Right lobe of liver (tissue), 6 donors: ENCODE data around the gene FGF3. TPM values are rescaled to one million over a fixed set of nuclear protein-coding genes. Genes with fewer than 3 reads are reported as not detected.

Experiments used
- ATAC-seq, 4 donors: fragments of 200-7000 bp; cut with Tn5 transposase; one replicate each; pipeline ENCODE4 v1.9.1; 2020; ENCODE audit warnings: mild to moderate bottlenecking in 4 of 4, moderate library complexity in 4 of 4
- DNase-seq, 3 donors: peaks; one replicate each; pipeline ENCODE4 v3.0.0-alpha.2; 2020
- H3K27ac ChIP-seq, 3 donors: fragments of 200-600 bp; one replicate each; pipeline ENCODE4 v1.8.0; 2022
- H3K27me3 ChIP-seq, 2 donors: fragments of 200-600 bp; one replicate each; pipeline ENCODE4 v1.8.0; 2022
- H3K36me3 ChIP-seq, 4 donors: fragments of 200-600 bp; sonication (generic) in 1 of 4; one replicate each; pipeline versions ENCODE4 v1.5.1 to v1.8.0; 2017 to 2022; ENCODE audit warnings: control low read depth in 1 of 4
- H3K4me1 ChIP-seq, 4 donors: fragments of 200-600 bp; sonication (generic) in 1 of 4; one replicate each; pipeline versions ENCODE4 v1.5.1 to v1.8.0; 2017 to 2022; ENCODE audit warnings: control low read depth in 1 of 4
- H3K4me3 ChIP-seq, 3 donors: fragments of 200-600 bp; one replicate each; pipeline ENCODE4 v1.8.0; 2022
- H3K9me3 ChIP-seq, 4 donors: fragments of 200-600 bp; sonication (generic) in 1 of 4; one replicate each; pipeline versions ENCODE4 v1.5.1 to v1.8.0; 2017 to 2022; ENCODE audit warnings: control low read depth in 1 of 4
- CTCF ChIP-seq, 4 donors: fragments of 200-600 bp in 3 of 4; fragments of 450-650 bp in 1 of 4; IDR thresholded peaks; one replicate each; pipeline versions ENCODE4 v1.5.1 to v1.8.0; 2016 to 2022; ENCODE audit warnings: antibody characterized with exemption in 4 of 4, mild to moderate bottlenecking in 2 of 4
- POLR2A ChIP-seq: fragments of 450-650 bp; IDR thresholded peaks from one replicate; pipeline ENCODE4 v1.6.1; 2017; ENCODE audit warnings: antibody characterized with exemption, mild to moderate bottlenecking
- WGBS: methylation state at CpG from one replicate; pipeline ENCODE4 v1.1.6; 2018; ENCODE audit warnings: low coverage, low lambda C conversion rate; ENCODE audit not compliant: insufficient coverage; ENCODE audit errors: missing lambda C conversion rate; 5-methylcytosine and 5-hydroxymethylcytosine counted together
- intact Hi-C, 2 donors: fragments of 100-400 bp; cut with DNase I; formaldehyde crosslinking; loops; one replicate each; pipeline versions ENCODE4 v1.11.2 to v1.14.1; 2022
- total RNA-seq, 6 experiments: library from RNA; depleted of rRNA in 2 of 6; stranded (reverse); fragments of >200 nt in 2 of 6; fragmentation: NEBNext Ultra II Directional in 3 of 6; extraction: Animal tissue kit (Norgen Biotek cat#: 25700) in 3 of 6; gene quantifications; one replicate each; pipeline versions ENCODE4 v1.1.0 to v1.2.4, GENCODE V29; 2016 to 2023
- donor health status: DM: no; HTN: yes; CAD: no.
- donor health status: DM: no; HTN: no; CAD: no.
- donor health status: DM: no; HTN: no; CAD: no.
- donor health status: DM: no; HTN: yes; CAD: no.
- donor health status: DM: no; HTN: yes; CAD: no.

Gene FGF3
- total RNA-seq, 6 experiments from 2014 or later: not detected

DNA sequence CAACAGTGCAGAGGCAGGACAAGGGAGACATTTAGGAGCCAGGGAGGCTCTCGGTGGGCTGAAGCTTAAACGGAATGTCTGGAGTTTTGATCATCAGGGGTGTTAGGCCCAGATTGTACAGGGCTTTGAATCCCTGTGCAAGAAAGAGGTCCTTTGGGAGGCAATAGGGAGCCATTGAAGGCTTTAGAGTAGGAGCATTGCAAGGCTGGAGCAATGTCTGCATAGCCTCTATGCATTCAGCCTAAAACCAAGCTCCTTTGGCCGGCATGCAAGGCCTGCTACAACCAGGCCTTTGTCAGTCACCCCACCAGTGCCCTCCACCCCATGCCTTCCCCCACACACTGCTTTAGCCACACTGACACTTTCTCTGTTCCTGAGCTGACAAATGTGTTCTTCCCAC, 47.4 kb upstream of the FGF3 start:
- no peaks in the 10 kb centered on the region for H3K9me3 ChIP-seq
- no peaks in the 10 kb centered on the region for H3K36me3 ChIP-seq
- intact Hi-C loops: no loop called here
- no peak overlapping the region for H3K4me3 ChIP-seq
- ATAC-seq: no peak
- DNase-seq: no peak
- WGBS: 86% methylated on average over 1 of the region's 3 CpGs
- no peak overlapping the region for H3K27ac ChIP-seq
- H3K4me1 ChIP-seq: peaks cover 0 to 5% (median 2%) of the 10 kb centered on the region in 4 donors
- TF ChIP-seq CTCF (IDR thresholded peaks at IDR 0.05) (no peak), POLR2A (no peak)
- H3K27me3 ChIP-seq: no peaks in the 10 kb centered on the region

GRCh38 chr11:69865707-69866106, 46.5 kb upstream of the FGF3 start:
- H3K36me3 ChIP-seq: no peaks in the 10 kb centered on the region
- ATAC-seq: no peak
- TF ChIP-seq POLR2A (no peak), CTCF (IDR thresholded peaks at IDR 0.05) (no peak)
- H3K27me3 ChIP-seq: no peaks in the 10 kb centered on the region
- peaks cover 0 to 5% (median 2%) of the 10 kb centered on the region in 4 donors for H3K4me1 ChIP-seq
- no peaks in the 10 kb centered on the region for H3K9me3 ChIP-seq
- H3K4me3 ChIP-seq: no peak overlapping the region
- WGBS: 45% methylated on average over 2 of the region's 5 CpGs
- DNase-seq: no peak
- H3K27ac ChIP-seq: no peak overlapping the region
- intact Hi-C loops: no loop called here

DNA sequence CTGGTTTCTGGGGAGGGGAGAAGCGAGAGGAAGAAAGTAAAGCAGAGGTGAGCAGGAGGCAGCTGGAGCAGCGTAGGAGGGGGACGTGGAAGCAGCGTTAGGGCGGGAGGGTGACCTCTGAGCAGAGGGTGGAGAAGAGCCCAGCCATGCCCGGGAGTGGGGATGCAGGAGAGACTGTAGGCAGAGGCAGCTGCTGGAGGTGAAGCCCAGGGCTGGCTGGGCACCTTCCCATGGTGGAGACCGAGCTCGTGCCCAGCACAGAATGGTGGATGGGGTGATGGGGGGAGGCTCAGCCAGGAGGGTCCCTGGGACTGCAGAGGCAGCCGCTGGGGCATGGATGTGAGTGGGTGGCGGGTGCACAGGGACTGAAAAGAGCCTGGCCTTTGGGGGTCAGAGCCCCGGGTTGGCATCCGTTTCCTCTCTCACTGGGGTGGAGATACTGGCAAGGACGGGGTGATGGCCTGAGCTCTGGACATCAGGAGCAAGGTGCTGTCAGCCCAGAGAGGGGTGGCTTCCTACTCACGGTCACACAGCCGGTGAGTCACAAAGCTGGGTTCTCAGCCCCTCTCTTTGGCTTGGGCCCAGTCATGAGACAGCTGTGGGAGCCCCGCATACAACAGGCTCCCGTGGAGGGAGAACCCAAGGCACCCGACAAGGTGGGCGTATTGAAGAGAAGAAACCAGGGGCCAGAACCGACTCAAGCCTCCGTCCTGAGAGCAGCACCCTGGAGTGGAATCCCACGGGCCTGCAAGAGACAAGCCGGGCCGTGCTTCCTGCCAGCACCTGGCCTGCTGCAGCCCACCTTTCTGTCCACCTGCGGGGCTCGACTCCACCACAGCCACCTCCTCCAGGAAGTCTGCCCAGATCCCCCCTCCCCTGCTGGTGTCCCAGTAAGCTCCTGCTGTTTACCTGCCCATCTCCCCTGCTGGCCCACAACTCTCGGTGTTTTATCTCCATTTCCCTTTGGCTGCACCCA, 45.8 kb upstream of the FGF3 start:
- Histone ChIP-seq H3K4me3 (no peak overlapping the region), H3K4me1 (peaks cover 0 to 7% (median 3%) of the 10 kb centered on the region in 4 donors), H3K27ac (no peak overlapping the region), H3K27me3 (no peaks in the 10 kb centered on the region), H3K36me3 (no peaks in the 10 kb centered on the region), H3K9me3 (no peaks in the 10 kb centered on the region)
- DNase-seq (peak in 1 of 3 donors; percentile 46), ATAC-seq (no peak)
- intact Hi-C loops: no loop called here
- 93% methylated on average over 5 of the region's 27 CpGs for WGBS
- TF ChIP-seq CTCF (IDR thresholded peaks at IDR 0.05): no peak
- no peak for TF ChIP-seq POLR2A

DNA sequence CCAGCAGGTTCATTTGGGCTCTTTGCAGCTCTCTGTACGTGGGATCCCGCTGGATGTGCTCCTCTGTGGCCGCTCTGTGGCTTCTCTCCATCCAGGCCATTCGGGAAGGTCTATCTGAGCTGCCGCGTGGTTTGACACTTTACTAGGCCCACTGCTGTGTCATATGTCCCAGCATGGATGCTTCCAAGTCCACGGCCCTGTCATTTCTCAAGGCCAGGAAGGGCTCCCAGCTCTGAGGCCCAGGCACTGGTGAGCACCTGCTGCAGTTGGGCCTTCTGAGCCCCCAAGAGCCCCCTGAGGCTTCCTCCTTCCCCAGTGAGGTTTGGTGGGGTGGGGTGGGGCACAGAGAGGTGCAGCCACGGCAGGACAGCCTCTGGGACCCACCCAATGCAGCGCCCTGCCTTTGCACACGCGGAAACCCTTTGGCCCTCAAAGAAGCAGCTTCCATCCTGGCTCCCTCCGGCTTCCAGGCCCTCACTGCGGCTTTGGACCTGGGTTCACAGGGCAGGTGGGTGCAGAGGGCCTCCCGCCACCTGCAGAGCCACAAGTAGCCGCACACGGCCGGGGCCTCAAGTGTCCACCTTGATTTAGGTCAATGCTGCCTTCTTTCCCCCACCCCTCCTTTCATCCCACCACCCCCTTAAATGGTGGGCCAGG, 44.5 kb upstream of the FGF3 start:
- intact Hi-C loops: no loop called here
- TF ChIP-seq CTCF (IDR thresholded peaks at IDR 0.05) (no peak), POLR2A (no peak)
- 93% methylated on average over 6 of the region's 17 CpGs for WGBS
- Histone ChIP-seq H3K36me3 (no peaks in the 10 kb centered on the region), H3K4me3 (no peak overlapping the region), H3K27me3 (no peaks in the 10 kb centered on the region), H3K4me1 (peaks cover 0 to 7% (median 3%) of the 10 kb centered on the region in 4 donors), H3K27ac (no peak overlapping the region), H3K9me3 (no peaks in the 10 kb centered on the region)
- ATAC-seq (no peak), DNase-seq (no peak)
